Activated CD8-positive, alpha-beta memory T cell treated with anti-CD3 and anti-CD28 coated beads for 4 hours (primary cell): ENCODE measurements around the gene ZNF584.

Experiments used
- DNase-seq, 2 donors: peaks; one replicate each; pipeline ENCODE4 v3.0.0-alpha.2; 2020; ENCODE audit warnings: low read depth in 2 of 2

ZNF584 gene

GRCh38 chr19:58466089-58466759, 57.8 kb downstream of the ZNF584 start:
- no peak for DNase-seq

GRCh38 chr19:58466760-58467589, 58.5 kb downstream of the ZNF584 start, which contains the start of gene ZNF324:
Gene ZNF324 (plus strand): TSS chr19:58467080. CDS start chr19:58469186, 2,106 bp downstream.
- DNase-seq, result peak; percentile 95 to 96
